NCI-H460 (cell line): ENCODE results near the gene FGFBP3. TPM values are rescaled to one million over a fixed set of nuclear protein-coding genes. Genes with fewer than 3 reads are reported as not detected.

Source experiments
- DNase-seq: peaks from one replicate; pipeline ENCODE4 v3.0.0-alpha.2; 2016; ENCODE audit warnings: low read depth; ENCODE audit errors: extremely low read depth
- polyA plus RNA-seq: library from polyadenylated mRNA; depleted of rRNA; stranded (reverse); fragments of >200 nt; gene quantifications from 2 replicates; pipeline ENCODE4 v1.2.3, GENCODE V29; 2014; cell fraction: nucleus; rRNA removed
- total RNA-seq: library from RNA; depleted of rRNA; stranded (reverse); fragments of >200 nt; shearing (Covaris generic); gene quantifications from 2 replicates; pipeline ENCODE4 v1.2.3, GENCODE V29; 2014; rRNA removed

The FGFBP3 gene
- total RNA-seq, result 1.6 and 2.1 TPM in 2 replicates
- polyA plus RNA-seq, result 4.9 and 6.3 TPM in 2 replicates

GRCh38 chr10:91909117-91909677, at the start of gene FGFBP3:
TSS of gene FGFBP3 (minus strand) at chr10:91909486. CDS start at chr10:91908969, 517 bp downstream.
- DNase-seq, result peak; percentile 56

DNA sequence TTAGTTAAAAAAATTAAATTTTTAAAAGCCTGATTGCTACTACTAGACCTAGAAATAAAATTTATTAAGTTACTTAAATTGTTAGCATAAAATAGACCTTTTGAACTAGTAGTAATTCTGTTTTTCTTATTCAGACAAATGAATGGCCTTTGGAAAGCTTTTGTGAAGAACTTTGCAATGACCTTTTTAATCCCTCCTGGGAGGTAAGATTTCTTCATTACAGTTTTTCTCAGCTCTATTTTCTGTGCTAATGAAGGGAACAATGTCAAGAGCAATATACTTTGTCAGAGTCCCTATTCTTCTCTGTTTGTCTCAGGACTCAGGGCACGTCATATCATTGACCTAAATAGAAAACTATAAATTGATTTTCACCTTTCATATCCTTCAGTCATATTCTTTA, 47.8 kb upstream of the FGFBP3 start:
- no peak for DNase-seq

DNA sequence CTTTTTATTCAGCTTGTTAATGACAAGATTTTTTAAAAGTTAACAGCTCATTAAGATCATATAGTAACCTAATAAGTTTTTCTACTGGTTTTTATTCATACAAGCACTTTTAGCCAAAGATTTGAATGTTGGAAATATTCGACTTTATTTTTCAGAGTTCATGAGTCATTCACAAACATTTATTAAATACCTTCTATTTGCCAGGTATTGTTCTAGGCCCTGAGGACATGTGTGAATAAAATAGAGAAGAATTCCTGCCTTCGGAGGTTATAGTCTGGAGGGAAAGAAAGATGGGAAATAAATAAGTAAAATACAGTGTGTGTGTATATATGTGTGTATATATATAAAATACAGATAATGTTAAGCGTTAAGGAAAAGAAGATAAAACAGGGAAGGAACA, 45.8 kb upstream of the FGFBP3 start:
- DNase-seq, result no peak

GRCh38 chr10:91953600-91954160, 44.4 kb upstream of the FGFBP3 start:
- no peak for DNase-seq

DNA sequence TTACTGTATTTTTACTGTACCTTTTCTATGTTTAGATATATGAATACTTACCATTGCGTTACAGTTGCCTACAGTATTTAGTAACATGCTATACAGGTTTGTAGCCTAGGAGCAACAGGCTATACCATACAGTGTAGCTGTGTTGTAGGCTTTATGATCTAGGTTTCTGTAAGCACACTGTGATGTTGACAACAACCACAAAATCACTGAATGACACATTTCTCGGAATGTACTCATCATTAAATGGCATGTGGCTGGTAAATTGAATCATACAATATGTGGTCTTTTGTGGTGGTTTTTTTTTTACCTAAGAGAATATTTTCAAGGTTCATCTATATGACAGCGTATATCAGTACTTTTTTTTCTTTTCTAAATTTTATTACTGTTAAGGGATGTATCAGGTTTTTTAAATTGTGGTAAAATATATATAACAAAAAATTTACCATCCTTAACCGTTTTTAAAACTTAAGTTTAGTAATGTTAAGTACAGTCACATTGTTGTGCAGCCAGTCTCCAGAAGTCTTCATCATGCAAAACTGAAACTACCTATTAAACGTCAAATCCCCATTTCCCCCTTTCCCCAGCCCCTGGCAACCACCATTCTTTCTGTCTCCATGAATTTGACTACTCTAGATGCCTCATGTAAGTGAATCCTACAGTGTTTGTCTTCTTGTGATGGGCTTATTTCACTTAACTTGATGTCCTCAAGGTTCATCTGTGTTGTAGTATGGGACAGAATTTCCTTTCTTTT, 35.8 kb upstream of the FGFBP3 start:
- no peak for DNase-seq

DNA sequence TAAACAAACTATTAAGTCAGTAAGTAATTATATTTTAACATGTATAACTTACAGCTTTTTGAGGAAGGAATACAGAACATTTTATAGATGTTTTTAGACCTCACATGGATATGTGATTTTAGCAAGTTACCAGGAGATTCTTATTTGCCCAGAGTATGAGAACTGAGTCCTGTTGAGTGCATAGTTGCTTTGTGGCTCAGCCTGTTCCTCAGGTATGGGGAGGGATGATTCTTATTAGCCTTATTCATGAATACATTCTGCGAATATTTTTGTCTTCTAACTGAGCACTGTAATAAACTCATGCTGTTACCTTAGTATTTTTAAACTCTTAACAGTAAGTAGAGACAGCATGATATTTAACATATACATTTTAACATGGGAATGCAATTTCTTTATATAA, 32.1 kb upstream of the FGFBP3 start:
- no peak for DNase-seq

DNA sequence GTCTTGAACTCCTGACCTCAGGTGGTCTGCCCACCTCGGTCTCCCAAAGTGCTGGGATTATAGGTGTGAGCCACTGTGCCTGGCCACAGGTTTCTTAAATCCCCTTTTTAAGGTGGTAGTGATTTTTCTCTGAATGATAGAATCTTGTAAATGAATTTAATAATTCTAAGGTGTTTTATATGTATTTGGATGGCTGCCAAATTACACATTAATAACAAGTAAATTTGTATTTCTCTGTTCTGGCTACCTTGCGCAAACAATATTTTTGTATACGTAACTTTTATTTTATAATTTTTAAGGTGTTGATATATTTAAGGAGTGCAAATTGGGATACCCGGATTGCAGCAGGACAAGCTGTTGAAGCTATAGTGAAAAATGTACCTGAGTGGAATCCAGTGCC, 30.4 kb upstream of the FGFBP3 start:
- DNase-seq, result no peak

DNA sequence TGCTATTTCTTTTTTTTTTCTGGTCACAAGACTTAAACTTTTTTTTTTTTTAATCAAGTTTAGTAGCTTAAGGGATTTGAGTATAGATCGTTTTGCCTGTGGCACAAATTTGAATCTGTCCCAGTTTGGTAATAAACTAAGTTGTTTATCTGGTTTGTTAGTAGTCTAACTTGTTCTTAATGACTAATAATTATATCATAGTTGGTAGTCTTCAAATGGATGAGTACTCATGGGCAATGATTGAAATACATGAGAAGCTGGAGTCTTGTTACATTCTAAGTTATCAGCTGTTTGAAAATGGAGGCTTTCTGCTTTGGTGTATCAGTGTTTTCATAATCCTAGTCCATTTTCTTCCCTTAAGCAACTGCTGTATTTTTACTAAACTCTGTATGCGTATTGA, 26.6 kb upstream of the FGFBP3 start:
- DNase-seq, result no peak

- DNase-seq, result no peak
These were observed 23.5 kb upstream of the FGFBP3 start for GRCh38 chr10:91932737-91933136.

DNA sequence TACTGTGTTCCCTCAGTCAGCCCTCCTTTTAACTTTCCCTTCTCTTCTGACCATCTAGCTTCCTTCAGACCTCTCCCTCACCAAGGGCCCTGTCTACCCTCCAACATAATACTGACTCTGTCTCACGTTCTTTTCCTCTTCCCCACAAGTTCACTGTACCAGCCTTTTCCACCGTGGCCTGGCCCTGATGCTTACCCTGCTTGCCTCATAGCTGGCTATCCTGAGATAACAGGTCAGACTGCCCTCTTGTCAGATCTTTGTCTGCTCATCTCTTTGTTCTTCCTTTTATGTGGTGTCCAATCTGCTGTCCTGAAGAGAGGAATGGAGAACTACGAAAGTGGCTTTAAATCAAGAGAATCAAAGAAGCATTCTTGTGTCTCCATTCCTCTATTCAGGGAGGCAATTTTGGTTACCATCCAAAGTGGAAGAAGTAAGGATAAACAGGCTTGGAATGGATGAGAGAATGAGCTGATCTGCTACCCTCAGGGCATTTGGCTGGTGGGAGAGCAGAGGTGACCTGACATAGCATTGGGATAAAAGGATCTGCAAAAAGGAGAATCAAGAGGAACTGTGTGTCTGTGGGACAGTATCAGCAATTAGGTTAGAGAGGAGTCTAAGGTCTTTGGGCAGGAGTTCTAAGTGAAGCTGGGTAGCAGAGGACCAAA, 22.4 kb upstream of the FGFBP3 start:
- no peak for DNase-seq

GRCh38 chr10:91930939-91931338, 21.7 kb upstream of the FGFBP3 start:
- DNase-seq, result no peak

GRCh38 chr10:91925022-91925320, 15.7 kb upstream of the FGFBP3 start:
- no peak for DNase-seq

GRCh38 chr10:91924212-91925021, 15.1 kb upstream of the FGFBP3 start:
- DNase-seq, result no peak

DNA sequence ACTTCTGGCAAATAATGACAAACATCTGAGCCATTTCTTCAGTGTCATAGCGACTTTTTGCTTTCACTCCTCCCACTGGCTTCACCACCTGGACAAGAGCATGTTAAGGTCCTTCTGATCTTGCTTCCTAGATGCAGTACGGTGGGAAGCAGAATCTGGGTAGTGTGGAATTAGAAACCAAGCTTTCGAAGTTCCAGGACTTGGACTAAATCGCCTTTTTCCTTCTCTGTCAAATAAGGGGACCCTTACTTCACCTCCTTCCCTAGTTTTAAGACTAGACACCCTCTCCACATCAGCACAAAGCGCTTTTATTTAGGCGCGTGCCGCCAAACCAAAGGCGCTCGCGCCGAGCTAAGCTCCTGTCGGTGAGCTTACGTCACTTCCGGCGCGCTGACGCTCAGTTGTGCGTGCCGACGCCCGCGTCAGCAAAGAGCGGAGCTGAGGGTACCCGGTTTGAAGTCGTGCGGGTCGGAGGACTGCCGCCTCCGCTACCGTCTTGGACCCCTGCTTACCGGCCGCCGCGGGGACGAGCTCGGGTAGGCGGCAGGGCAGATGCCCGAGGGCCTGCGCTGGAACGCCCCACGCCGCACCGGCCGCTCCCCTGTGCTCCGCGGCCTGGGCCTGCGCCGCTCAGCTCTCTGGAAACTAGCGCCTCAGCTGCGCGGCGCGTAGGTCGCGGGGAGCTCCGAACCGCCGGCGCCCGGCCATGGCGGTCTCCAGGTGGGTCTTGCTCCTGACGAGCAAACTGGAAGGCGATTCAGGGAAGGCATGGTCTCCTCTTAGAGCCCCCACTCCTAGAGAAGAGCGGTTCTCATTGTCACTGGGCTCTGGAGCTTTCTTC, 14.3 kb upstream of the FGFBP3 start, which contains the start of gene BTAF1:
Gene BTAF1, plus strand, starts transcription at position 400 of the 841 bp plus-strand sequence. Its CDS starts 307 bp downstream, at position 707.
- DNase-seq, result peak; percentile 88

DNA sequence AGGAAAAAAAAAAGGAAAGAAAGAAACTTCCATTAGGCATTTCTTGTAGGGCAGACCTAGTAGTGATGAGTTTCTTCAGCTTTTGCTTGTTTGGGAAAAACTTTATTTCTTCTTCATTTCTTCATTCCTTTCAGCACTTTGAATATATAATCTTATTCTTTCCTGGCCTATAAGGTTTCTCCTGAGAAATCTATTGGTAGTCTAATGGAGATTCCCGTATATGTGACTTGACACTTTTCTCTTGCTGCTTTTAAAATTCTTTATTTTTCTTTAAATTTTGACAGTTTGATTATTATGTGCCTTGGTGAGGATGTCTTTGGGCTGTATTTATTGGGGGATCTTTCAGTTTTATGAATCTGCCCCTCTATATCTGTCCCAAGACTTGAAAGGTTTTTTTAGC, 10.4 kb upstream of the FGFBP3 start:
- DNase-seq, result no peak

DNA sequence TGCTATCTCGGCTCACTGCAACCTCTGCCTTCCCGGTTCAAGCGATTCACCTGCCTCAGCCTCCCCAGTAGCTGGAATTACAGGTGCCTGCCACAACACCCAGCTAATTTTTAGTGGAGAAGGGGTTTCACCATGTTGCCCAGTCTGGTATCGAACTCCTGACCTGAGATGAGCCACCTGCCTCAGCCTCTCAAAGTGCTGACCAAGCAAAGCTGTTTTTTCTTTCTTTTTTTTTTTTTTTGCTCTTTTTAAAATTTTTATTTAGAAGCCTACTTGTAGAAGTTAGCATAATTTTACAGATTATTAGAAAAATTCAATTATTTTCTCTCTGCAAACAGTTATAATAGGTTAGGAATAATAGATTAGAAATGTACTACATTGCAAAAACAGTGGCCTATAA, 1.2 kb upstream of the FGFBP3 start:
- no peak for DNase-seq

GRCh38 chr10:91908337-91909116, 759 bp downstream of the FGFBP3 start:
- DNase-seq, result peak; percentile 82

DNA sequence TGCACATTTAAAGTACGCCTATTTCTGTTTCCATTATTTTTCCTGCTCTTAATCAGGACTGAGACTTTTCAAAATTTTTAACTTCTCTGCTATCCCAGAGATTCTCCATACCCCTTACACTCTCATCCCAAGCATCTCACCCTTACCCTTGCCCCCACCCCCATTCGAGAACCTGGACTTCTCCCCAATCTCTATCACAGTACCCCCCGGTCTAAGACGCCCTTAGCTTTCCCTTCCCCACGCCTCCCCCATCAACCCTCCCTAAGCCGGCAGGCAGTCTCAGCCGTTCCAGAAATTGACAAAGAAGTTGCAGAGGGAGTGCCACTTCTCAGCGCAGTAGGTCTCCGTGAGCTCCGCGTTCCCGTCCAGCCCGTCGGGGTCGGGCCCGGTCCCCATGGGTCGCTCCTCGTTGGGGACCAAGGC, 1.4 kb downstream of the FGFBP3 start:
- DNase-seq, result no peak

DNA sequence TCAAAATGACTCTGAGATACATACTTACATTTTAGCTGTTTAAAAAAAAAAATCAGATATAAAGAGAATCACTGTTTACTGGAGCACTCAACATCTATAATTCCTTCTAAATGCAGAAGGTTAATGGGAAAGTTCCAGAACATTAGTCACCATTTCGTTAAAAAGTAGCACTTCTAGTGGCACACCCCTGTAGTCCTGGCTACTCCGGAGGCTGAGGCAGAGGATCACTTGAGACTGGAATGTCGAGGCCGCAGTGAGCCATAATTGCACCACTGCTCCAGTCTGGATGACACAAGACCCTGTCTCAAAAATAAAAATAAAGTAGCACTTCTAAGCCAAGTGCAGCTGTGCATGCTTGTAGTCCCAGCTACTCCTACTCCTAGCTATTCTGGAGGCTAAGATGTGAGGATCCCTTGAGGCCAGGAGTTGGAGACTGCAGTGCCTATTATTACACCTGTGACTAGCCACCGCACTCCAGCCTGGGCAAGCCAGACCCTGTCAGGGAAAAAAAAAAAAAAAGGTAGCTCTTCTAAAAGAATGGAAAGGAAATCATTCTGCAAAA, 2.2 kb downstream of the FGFBP3 start:
- no peak for DNase-seq
